ENCODE data around the gene VIT. TPM values are rescaled to one million over a fixed set of nuclear protein-coding genes. Genes with fewer than 3 reads are reported as not detected.

VIT gene
- total RNA-seq, 1 donor from 2014 or later, result 4.2 TPM

GRCh38 chr2:36859366-36859792, 162.9 kb downstream of the VIT start:
- peaks cover 64% of the 10 kb centered on the region for H3K36me3 ChIP-seq
- H3K4me1 ChIP-seq, result no peaks in the 10 kb centered on the region
- H3K27ac ChIP-seq, result no peak overlapping the region
- no peak overlapping the region for H3K4me3 ChIP-seq
- intact Hi-C loops (cut with DNase I), result no loop called here
- DNase-seq (no peak), ATAC-seq (no peak)
- H3K27me3 ChIP-seq (ENCODE audit: low read depth), result no peaks in the 10 kb centered on the region
- H3K9me3 ChIP-seq, result no peaks in the 10 kb centered on the region
- TF ChIP-seq CTCF (IDR thresholded peaks at IDR 0.05), result no peak

- intact Hi-C loops (cut with DNase I), result no loop called here
Measured at GRCh38 chr2:36861896-36862295, 165.4 kb downstream of the VIT start.

More at GRCh38 chr2:36861896-36862295, 165.4 kb downstream of the VIT start:
- no peak for DNase-seq
- H3K36me3 ChIP-seq, result peaks cover 62% of the 10 kb centered on the region
- no peak for ATAC-seq
- no peaks in the 10 kb centered on the region for H3K9me3 ChIP-seq
- TF ChIP-seq CTCF (IDR thresholded peaks at IDR 0.05), result no peak
- H3K4me3 ChIP-seq, result no peak overlapping the region
- no peaks in the 10 kb centered on the region for H3K27me3 ChIP-seq (ENCODE audit: low read depth)
- no peaks in the 10 kb centered on the region for H3K4me1 ChIP-seq
- H3K27ac ChIP-seq, result no peak overlapping the region

Other genes starting within 250 kb of the VIT start
- gene FEZ2, start 98.5 kb upstream of the VIT start, total RNA-seq, result 44.0 TPM